Fibroblast of skin of right quadriceps (primary cell): Measurements from ENCODE around the gene OTOF.
"Not testable (repeated sequence)": the region's sequence is repeated elsewhere in the genome, so short reads cannot be mapped to it uniquely, and the experiment has no call there.

Experiments used
- DNase-seq: peaks from one replicate; pipeline ENCODE4 v3.0.0-alpha.2; 2013

Gene OTOF

GRCh38 chr2:26479131-26479788 is 1.3 kb upstream of the OTOF start:
- no peak for DNase-seq

GRCh38 chr2:26478366-26478765 is 442 bp upstream of the OTOF start:
- no peak for DNase-seq

GRCh38 chr2:26477126-26477910 is 606 bp downstream of the OTOF start:
- no peak for DNase-seq

- no peak for DNase-seq
Measured at GRCh38 chr2:26475832-26476501, 2.0 kb downstream of the OTOF start.

GRCh38 chr2:26475037-26475436 is 2.9 kb downstream of the OTOF start:
- no peak for DNase-seq

- DNase-seq = no peak
Measured at GRCh38 chr2:26474261-26474785, 3.6 kb downstream of the OTOF start.

GRCh38 chr2:26473796-26474195 is 4.1 kb downstream of the OTOF start:
- no peak for DNase-seq

- DNase-seq = no peak
Measured at GRCh38 chr2:26472821-26473655, 4.9 kb downstream of the OTOF start.

GRCh38 chr2:26471766-26472706 is 5.9 kb downstream of the OTOF start:
- no peak for DNase-seq

GRCh38 chr2:26471289-26471688 is 6.6 kb downstream of the OTOF start:
- no peak for DNase-seq

- no peak for DNase-seq
Measured at GRCh38 chr2:26470601-26471260, 7.2 kb downstream of the OTOF start.

GRCh38 chr2:26469955-26470354 is 8.0 kb downstream of the OTOF start:
- DNase-seq = no peak

GRCh38 chr2:26469092-26469710 is 8.7 kb downstream of the OTOF start:
- DNase-seq = peak; percentile 28

- not testable (repeated sequence) for DNase-seq
Measured at GRCh38 chr2:26468544-26468943, 9.4 kb downstream of the OTOF start.

- no peak for DNase-seq
Measured at GRCh38 chr2:26466662-26467310, 11.1 kb downstream of the OTOF start.

- no peak for DNase-seq
Measured at GRCh38 chr2:26465981-26466471, 11.9 kb downstream of the OTOF start.

- no peak for DNase-seq
Measured at GRCh38 chr2:26465266-26465925, 12.5 kb downstream of the OTOF start.

- DNase-seq = no peak
Measured at GRCh38 chr2:26464390-26465265, 13.3 kb downstream of the OTOF start.
